Mucosa of descending colon (tissue), 3 donors: ENCODE data around the gene CEACAM1. TPM values are rescaled to one million over a fixed set of nuclear protein-coding genes. Genes with fewer than 3 reads are reported as not detected.
"Not testable (repeated sequence)": the region's sequence is repeated elsewhere in the genome, so short reads cannot be mapped to it uniquely, and the experiment has no call there.

Experiments
- ATAC-seq: fragments of 200-7000 bp; cut with Tn5 transposase; one replicate; pipeline ENCODE4 v1.9.1; 2020; ENCODE audit warnings: mild to moderate bottlenecking, moderate library complexity
- DNase-seq, 3 donors: peaks; one replicate each; pipeline ENCODE4 v3.0.0-alpha.2; 2020
- H3K36me3 ChIP-seq: fragments of 200-600 bp; one replicate; pipeline ENCODE4 v1.8.0; 2021; ENCODE audit warnings: low read depth, mild to moderate bottlenecking
- H3K4me1 ChIP-seq: fragments of 200-600 bp; one replicate; pipeline ENCODE4 v1.8.0; 2021; ENCODE audit warnings: low read depth, mild to moderate bottlenecking
- H3K4me3 ChIP-seq: fragments of 200-600 bp; one replicate; pipeline ENCODE4 v1.8.0; 2021; ENCODE audit warnings: mild to moderate bottlenecking
- H3K9me3 ChIP-seq: fragments of 200-600 bp; one replicate; pipeline ENCODE4 v1.8.0; 2021; ENCODE audit warnings: mild to moderate bottlenecking
- intact Hi-C, 2 donors: fragments of 100-400 bp; cut with DNase I in 1 of 2; cut with micrococcal nuclease in 1 of 2; formaldehyde crosslinking; loops; one replicate each; pipeline versions ENCODE4 v1.11.0 to v1.11.1; 2022; cut with DNase I, micrococcal nuclease
- total RNA-seq, 3 donors: library from RNA; stranded (reverse); fragmentation: NEBNext Ultra II Directional in 2 of 3; extraction: Animal tissue kit (Norgen Biotek cat#: 25700) in 2 of 3; gene quantifications; one replicate each; pipeline versions ENCODE4 v1.2.1 to v1.2.4, GENCODE V29; 2021 to 2023
- TF ChIP-seq, protein P1 (sequence below): fragments of 200-600 bp; IDR thresholded peaks from one replicate; pipeline ENCODE4 v1.8.0; 2022; ENCODE audit warnings: antibody characterized with exemption, mild to moderate bottlenecking
- donor health status: DM: no; HTN: no; CAD: no; lungs with moderate emphysema.
- donor health status: DM: no; HTN: no; CAD: no.
- donor health status: DM: no; HTN: yes; CAD: no.

Gene CEACAM1
- total RNA-seq, 3 donors from 2014 or later: 591 to 2,323 (median 1,343) TPM

DNA sequence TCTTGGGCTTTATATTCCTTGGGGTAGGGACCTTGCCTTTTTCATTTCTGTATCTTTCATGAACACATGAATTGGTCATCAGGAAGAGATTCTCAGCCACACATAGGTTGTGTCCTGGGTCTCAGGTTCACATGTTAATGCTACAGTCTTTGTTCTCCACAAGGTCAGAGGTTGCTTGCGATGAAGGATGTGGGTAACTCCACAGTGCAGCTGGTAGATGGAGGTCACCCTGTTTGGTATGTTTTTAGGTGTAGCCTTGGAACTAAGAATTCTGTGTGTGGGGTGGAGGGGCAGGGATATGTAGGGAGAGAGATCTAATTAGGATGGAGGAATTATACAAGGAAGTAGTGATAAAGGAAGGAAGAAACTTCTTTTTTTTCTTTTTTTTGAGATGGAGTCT, 23.2 kb downstream of the CEACAM1 start:
- DNase-seq (no peak), ATAC-seq (peak; percentile 36)
- Histone ChIP-seq H3K36me3 (no peaks in the 10 kb centered on the region), H3K9me3 (no peaks in the 10 kb centered on the region), H3K4me1 (no peaks in the 10 kb centered on the region), H3K4me3 (no peak overlapping the region)
- intact Hi-C loops: no loop called here
- TF ChIP-seq, protein P1, sequence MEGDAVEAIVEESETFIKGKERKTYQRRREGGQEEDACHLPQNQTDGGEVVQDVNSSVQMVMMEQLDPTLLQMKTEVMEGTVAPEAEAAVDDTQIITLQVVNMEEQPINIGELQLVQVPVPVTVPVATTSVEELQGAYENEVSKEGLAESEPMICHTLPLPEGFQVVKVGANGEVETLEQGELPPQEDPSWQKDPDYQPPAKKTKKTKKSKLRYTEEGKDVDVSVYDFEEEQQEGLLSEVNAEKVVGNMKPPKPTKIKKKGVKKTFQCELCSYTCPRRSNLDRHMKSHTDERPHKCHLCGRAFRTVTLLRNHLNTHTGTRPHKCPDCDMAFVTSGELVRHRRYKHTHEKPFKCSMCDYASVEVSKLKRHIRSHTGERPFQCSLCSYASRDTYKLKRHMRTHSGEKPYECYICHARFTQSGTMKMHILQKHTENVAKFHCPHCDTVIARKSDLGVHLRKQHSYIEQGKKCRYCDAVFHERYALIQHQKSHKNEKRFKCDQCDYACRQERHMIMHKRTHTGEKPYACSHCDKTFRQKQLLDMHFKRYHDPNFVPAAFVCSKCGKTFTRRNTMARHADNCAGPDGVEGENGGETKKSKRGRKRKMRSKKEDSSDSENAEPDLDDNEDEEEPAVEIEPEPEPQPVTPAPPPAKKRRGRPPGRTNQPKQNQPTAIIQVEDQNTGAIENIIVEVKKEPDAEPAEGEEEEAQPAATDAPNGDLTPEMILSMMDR: no peak

DNA sequence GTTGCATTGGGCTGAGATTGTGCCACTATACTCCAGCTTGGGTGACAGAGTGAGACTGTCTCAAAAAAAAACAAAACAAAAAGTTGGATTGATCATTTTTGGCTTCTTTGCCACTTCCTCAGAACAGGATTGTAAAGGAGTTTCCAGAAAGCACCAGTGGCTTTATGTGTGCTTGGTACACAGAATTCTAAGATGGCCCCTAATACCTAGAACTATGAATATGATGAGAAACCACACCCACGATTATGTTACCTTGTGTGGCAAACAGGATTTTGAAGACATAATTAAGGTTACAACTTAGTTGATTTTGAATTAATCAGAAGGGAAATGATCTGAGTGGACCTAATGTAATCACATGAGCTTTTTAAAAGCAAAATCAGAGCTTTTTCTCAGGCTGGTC, 26.5 kb downstream of the CEACAM1 start:
- DNase-seq (no peak), ATAC-seq (no peak)
- H3K4me1 ChIP-seq: peaks cover 26% of the 10 kb centered on the region
- no peak overlapping the region for H3K4me3 ChIP-seq
- TF ChIP-seq, protein P1: no peak
- H3K36me3 ChIP-seq: peaks cover 3% of the 10 kb centered on the region
- no peaks in the 10 kb centered on the region for H3K9me3 ChIP-seq
- intact Hi-C loops: no loop called here

DNA sequence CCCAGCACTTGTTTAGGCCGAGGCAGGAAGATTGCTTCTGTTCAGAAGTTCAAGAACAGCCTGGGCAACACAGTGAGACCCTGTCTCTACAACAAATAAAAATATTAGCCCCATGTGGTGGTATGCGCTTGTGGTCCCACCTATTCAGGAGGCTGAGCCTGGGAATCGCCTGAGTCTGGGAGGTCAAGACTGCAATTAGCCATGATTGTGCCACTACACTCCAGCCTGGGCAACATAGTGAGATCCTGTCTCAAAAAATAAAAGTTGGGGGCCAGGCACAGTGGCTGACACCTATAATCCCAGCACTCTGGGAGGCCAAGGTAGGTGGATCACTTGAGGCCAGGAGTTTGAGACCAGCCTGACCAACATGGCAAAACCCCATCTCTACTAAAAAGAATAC, 27.0 kb downstream of the CEACAM1 start:
- H3K9me3 ChIP-seq, DNase-seq, H3K36me3 ChIP-seq, ATAC-seq, intact Hi-C loops, H3K4me3 ChIP-seq: not testable (repeated sequence)
- H3K4me1 ChIP-seq: peaks cover 28% of the 10 kb centered on the region

DNA sequence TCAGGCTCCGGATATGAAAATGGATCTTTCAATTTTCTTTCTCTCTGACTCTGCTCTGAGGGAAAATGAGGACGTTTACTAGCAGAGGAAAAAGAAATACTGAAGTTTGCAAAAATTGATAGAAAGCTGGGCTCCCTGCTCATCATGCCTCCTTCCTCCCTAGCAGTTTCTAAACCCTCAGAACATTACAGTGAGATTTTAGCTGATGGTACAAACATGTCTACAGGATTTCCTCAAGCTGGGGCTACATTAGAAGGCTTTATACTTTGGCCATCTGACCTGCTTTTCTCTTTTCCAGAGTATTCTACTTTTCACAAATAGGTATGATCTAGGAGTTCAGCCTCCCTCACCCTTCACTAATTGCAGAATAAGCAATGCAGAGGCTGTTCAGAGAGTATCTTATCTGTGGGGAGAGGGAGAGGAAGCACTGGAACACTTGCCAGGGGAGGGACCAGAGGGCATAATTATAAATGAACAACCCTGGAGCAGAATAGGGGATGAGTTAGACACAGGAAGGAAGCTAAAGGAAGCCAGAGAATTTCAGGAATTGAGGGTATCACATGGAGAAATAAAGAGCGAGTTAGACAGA, 30.0 kb downstream of the CEACAM1 start:
- TF ChIP-seq, protein P1: no peak
- no peaks in the 10 kb centered on the region for H3K9me3 ChIP-seq
- H3K4me3 ChIP-seq: no peak overlapping the region
- peaks cover 32% of the 10 kb centered on the region for H3K4me1 ChIP-seq
- DNase-seq: peak in 1 of 3 donors; percentile 24
- intact Hi-C loops: no loop called here
- peaks cover 3% of the 10 kb centered on the region for H3K36me3 ChIP-seq
- ATAC-seq: peak; percentile 69

DNA sequence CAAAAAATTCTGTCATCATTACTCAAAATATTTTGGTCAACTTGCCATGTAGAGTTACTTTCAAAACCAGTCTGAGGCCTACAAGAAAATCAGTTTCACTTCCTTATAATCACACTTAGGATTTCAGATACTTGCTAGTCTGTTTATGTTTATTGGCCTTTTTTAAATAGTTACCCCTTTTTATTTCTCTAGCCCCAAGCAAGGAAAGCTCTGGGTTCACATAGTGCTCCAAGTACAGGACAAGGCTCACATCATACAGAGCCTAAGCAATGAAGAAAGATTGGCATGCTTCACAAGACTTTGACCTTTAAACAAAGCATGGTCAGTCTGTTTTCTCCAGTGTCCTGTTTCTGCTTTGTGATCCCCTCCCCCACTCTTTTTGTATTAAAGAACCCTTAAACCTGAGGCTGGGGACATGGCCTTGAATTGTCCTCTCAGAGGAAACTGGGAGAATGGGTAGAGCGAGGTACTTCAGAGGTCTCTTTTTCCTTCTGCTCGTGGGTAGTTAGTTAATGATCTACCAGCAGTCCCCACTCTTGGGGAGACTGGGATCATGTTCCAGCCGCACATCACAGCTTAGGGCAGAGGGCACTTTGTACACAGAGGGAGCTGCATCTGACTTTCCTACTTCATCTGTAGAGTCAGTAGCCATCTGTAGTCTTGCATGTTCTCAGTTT, 30.7 kb downstream of the CEACAM1 start:
- ATAC-seq: peak; percentile 89
- TF ChIP-seq, protein P1: no peak
- peak overlapping the region; percentile 11 for H3K4me3 ChIP-seq

DNA sequence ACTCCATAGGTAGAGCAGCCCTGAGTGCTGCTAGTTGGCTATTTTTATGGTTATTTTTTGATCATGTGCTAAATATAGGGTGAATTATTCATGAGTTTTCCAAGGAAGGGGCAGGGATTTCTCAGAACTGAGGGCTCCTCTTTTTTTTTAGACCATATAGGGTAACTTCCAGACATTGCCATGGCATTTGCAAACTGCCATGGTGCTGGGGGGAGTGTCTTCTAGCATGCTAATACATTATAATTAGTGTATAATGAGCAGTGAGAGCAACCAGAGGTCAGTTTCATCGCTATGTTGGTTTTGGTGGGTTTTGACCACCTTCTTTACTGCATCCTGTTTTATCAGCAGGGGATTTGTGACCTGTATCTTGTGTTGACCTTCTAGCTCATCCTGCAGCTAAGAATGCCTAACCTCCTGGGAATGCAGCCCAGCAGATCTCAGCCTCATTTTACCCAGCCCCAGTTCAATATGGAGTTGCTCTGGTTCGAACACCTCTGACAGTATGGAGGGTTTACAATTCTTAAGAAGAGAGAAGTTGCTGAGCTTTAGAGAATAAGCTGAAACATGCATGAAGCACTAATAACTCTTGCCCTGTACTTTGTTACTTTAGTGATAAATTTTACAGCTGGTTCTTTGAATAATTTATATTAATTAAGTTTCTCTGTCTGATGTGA, 31.7 kb downstream of the CEACAM1 start:
- TF ChIP-seq, protein P1: no peak
- ATAC-seq: no peak
- intact Hi-C loops: no loop called here
- peaks cover 3% of the 10 kb centered on the region for H3K36me3 ChIP-seq
- DNase-seq: no peak
- peaks cover 32% of the 10 kb centered on the region for H3K4me1 ChIP-seq
- H3K9me3 ChIP-seq: no peaks in the 10 kb centered on the region
- no peak overlapping the region for H3K4me3 ChIP-seq

More for the DNA sequence above, 30.7 kb downstream of the CEACAM1 start:
- Histone ChIP-seq H3K36me3 (peaks cover 3% of the 10 kb centered on the region), H3K9me3 (no peaks in the 10 kb centered on the region), H3K4me1 (peaks cover 32% of the 10 kb centered on the region)
- intact Hi-C loops: no loop called here
- peak in 2 of 3 donors; percentile 39 to 62 for DNase-seq
